Lung (tissue), 12 donors: ENCODE measurements around the gene ZBTB3. TPM values are rescaled to one million over a fixed set of nuclear protein-coding genes. Genes with fewer than 3 reads are reported as not detected.
"Not testable (repeated sequence)": the region's sequence is repeated elsewhere in the genome, so short reads cannot be mapped to it uniquely, and the experiment has no call there.

ENCODE experiments used
- ATAC-seq: fragments of 200-7000 bp; cut with Tn5 transposase; one replicate; pipeline ENCODE4 v1.9.1; 2020; ENCODE audit warnings: moderate number of reproducible peaks; ENCODE audit not compliant: insufficient read depth, low FRiP score
- DNase-seq, 3 donors: peaks; one replicate each; pipeline ENCODE4 v3.0.0-alpha.2; 2013 to 2017
- H3K27ac ChIP-seq, 2 donors: one replicate each; pipeline ENCODE4 v1.5.1; 2013; ENCODE audit warnings: mild to moderate bottlenecking in 2 of 2, moderate library complexity in 2 of 2, control low read depth in 1 of 2, inconsistent platforms in 1 of 2, low read depth in 1 of 2, low read length in 1 of 2
- H3K27me3 ChIP-seq, 3 donors: one replicate each; pipeline ENCODE4 v1.5.1; 2013; ENCODE audit warnings: low read length in 2 of 3; ENCODE audit not compliant: control insufficient read depth in 3 of 3, insufficient read depth in 3 of 3
- H3K36me3 ChIP-seq, 4 donors: one replicate each; pipeline ENCODE4 v1.5.1; 2013; ENCODE audit warnings: low read length in 4 of 4, mild to moderate bottlenecking in 1 of 4, moderate library complexity in 1 of 4; ENCODE audit not compliant: control insufficient read depth in 4 of 4, insufficient read depth in 4 of 4
- H3K4me1 ChIP-seq, 5 donors: one replicate each; pipeline ENCODE4 v1.5.1; 2013; ENCODE audit warnings: low read length in 5 of 5, mild to moderate bottlenecking in 2 of 5, moderate library complexity in 1 of 5; ENCODE audit not compliant: control insufficient read depth in 5 of 5, insufficient read depth in 5 of 5
- H3K4me3 ChIP-seq: one replicate; pipeline ENCODE4 v1.5.1; 2013; ENCODE audit warnings: mild to moderate bottlenecking, control low read depth, moderate library complexity
- H3K9ac ChIP-seq, 2 donors: one replicate each; pipeline ENCODE4 v1.5.1; 2013; ENCODE audit warnings: low read length in 2 of 2, control low read depth in 1 of 2; ENCODE audit not compliant: insufficient read depth in 1 of 2
- H3K9me3 ChIP-seq, 4 donors: one replicate each; pipeline ENCODE4 v1.5.1; 2013; ENCODE audit warnings: low read length in 3 of 4, mild to moderate bottlenecking in 1 of 4, moderate library complexity in 1 of 4; ENCODE audit not compliant: control insufficient read depth in 4 of 4, insufficient read depth in 3 of 4
- CTCF ChIP-seq: IDR thresholded peaks from 2 replicates; pipeline ENCODE4 v1.5.1; 2012; ENCODE audit warnings: mild to moderate bottlenecking; ENCODE audit errors: control extremely low read depth, extremely low read depth
- WGBS, 2 donors: extraction: QIAGEN DNeasy Blood & Tissue Kit; methylation state at CpG; one replicate each; pipeline ENCODE4 v1.1.7; 2013; 5-methylcytosine and 5-hydroxymethylcytosine counted together
- polyA plus RNA-seq, 2 donors: library from polyadenylated mRNA; stranded (reverse); fragments of 200-250 nt; gene quantifications; one replicate each; pipeline ENCODE4 v1.2.1, GENCODE V29; 2013
- total RNA-seq, 2 donors: library from RNA; depleted of rRNA in 1 of 2; stranded (reverse); fragments of >200 nt in 1 of 2; gene quantifications; one replicate each; pipeline ENCODE4 v1.2.1, GENCODE V29; 2014 to 2021
- donor health status: control.
- donor health status: control.
- donor health status: Bipolar disorder and iron deficiency.
- donor health status: healthy.
- donor health status: DM: yes; HTN: yes; CAD: no.

Gene ZBTB3
- total and polyA plus RNA-seq, 4 donors = 2.1 to 12.9 (median 7.4) TPM

GRCh38 chr11:62732830-62733229 lies 21.1 kb downstream of the ZBTB3 start:
- peaks cover 0 to 10% (median 1%) of the 10 kb centered on the region in 5 donors for H3K4me1 ChIP-seq
- no peak for TF ChIP-seq CTCF
- H3K4me3 ChIP-seq = no peak overlapping the region
- 85 to 86% methylated on average over 2 of the region's 2 CpGs for WGBS, 2 donors
- no peak overlapping the region for H3K27ac ChIP-seq
- ATAC-seq = no peak
- H3K36me3 ChIP-seq = peaks cover 4 to 26% (median 7%) of the 10 kb centered on the region in 4 donors
- no peaks in the 10 kb centered on the region for H3K27me3 ChIP-seq
- DNase-seq = peak in 2 of 3 donors; percentile 34 to 37
- no peak overlapping the region for H3K9ac ChIP-seq
- H3K9me3 ChIP-seq = no peaks in the 10 kb centered on the region

GRCh38 chr11:62730076-62730475 lies 23.9 kb downstream of the ZBTB3 start:
- Histone ChIP-seq H3K4me1 (peaks cover 0 to 22% (median 1%) of the 10 kb centered on the region in 5 donors), H3K36me3 (peaks cover 0 to 20% (median 9%) of the 10 kb centered on the region in 4 donors)
- not testable (repeated sequence) for H3K27ac ChIP-seq, H3K9me3 ChIP-seq, H3K4me3 ChIP-seq, DNase-seq, H3K27me3 ChIP-seq, ATAC-seq, H3K9ac ChIP-seq
- WGBS, 2 donors = 87 to 89% methylated on average over 14 of the region's 14 CpGs

GRCh38 chr11:62728171-62728988 lies 25.6 kb downstream of the ZBTB3 start, which contains the start of gene TTC9C:
Gene TTC9C (plus strand): TSS chr11:62728486. CDS start chr11:62728849, 363 bp downstream.
- peaks cover 2 to 20% (median 10%) of the 10 kb centered on the region in 4 donors for H3K36me3 ChIP-seq
- H3K27ac ChIP-seq = peak within 1 kb of the TSS; percentile 97 to 99
- H3K9me3 ChIP-seq = no peaks in the 10 kb centered on the region
- DNase-seq (peak; percentile 89 to 94 (median 93)), ATAC-seq (peak; percentile 64)
- WGBS, 2 donors = 0% methylated on average over 29 of the region's 29 CpGs
- TF ChIP-seq CTCF = no peak
- no peaks in the 10 kb centered on the region for H3K27me3 ChIP-seq
- peak within 1 kb of the TSS; percentile 76 to 99 for H3K9ac ChIP-seq
- peaks cover 0 to 35% (median 6%) of the 10 kb centered on the region in 5 donors for H3K4me1 ChIP-seq
- H3K4me3 ChIP-seq = peak within 1 kb of the TSS; percentile 78

GRCh38 chr11:62727872-62728170 lies 26.1 kb downstream of the ZBTB3 start:
- Histone ChIP-seq H3K27me3 (no peaks in the 10 kb centered on the region), H3K4me3 (peak overlapping the region; percentile 78), H3K27ac (peak overlapping the region; percentile 84 to 97), H3K4me1 (peaks cover 0 to 35% (median 6%) of the 10 kb centered on the region in 5 donors), H3K9me3 (no peaks in the 10 kb centered on the region), H3K36me3 (peaks cover 4 to 20% (median 12%) of the 10 kb centered on the region in 4 donors), H3K9ac (peak overlapping the region in 1 of 2 donors; percentile 99)
- WGBS, 2 donors = 0% methylated on average over 20 of the region's 20 CpGs
- DNase-seq (peak; percentile 96 to 100 (median 99)), ATAC-seq (peak; percentile 73)
- no peak for TF ChIP-seq CTCF
